Right cardiac atrium (tissue), 5 donors: ENCODE measurements around the gene BCL7C. TPM values are rescaled to one million over a fixed set of nuclear protein-coding genes. Genes with fewer than 3 reads are reported as not detected.
"Not testable (repeated sequence)": the region's sequence is repeated elsewhere in the genome, so short reads cannot be mapped to it uniquely, and the experiment has no call there.

Source experiments
- ATAC-seq, 2 donors: fragments of 200-7000 bp; cut with Tn5 transposase; one replicate each; pipeline versions ENCODE4 v1.8.0 to v1.9.1; 2020; ENCODE audit warnings: moderate library complexity in 2 of 2, mild to moderate bottlenecking in 1 of 2
- DNase-seq, 3 donors: peaks; one replicate each; pipeline ENCODE4 v3.0.0-alpha.2; 2020
- H3K27ac ChIP-seq: one replicate; pipeline ENCODE4 v1.5.1; 2013; ENCODE audit warnings: mild to moderate bottlenecking, low read length, control low read depth, moderate library complexity
- H3K27me3 ChIP-seq: one replicate; pipeline ENCODE4 v1.6.1; 2013; ENCODE audit not compliant: control insufficient read depth, insufficient read depth
- H3K4me1 ChIP-seq: one replicate; pipeline ENCODE4 v1.6.1; 2013; ENCODE audit warnings: low read length; ENCODE audit not compliant: control insufficient read depth, insufficient read depth
- H3K4me3 ChIP-seq: one replicate; pipeline ENCODE4 v1.5.1; 2013; ENCODE audit warnings: low read length, control low read depth
- H3K9me3 ChIP-seq: one replicate; pipeline ENCODE4 v1.6.1; 2013; ENCODE audit warnings: low read length; ENCODE audit not compliant: control insufficient read depth
- WGBS: extraction: QIAGEN DNeasy Blood & Tissue Kit; methylation state at CpG from one replicate; pipeline ENCODE4 v1.1.7; 2013; 5-methylcytosine and 5-hydroxymethylcytosine counted together
- intact Hi-C, 4 donors: fragments of 100-400 bp; cut with DNase I; formaldehyde crosslinking; loops; one replicate each; pipeline versions ENCODE4 v1.11.0 to v1.14.0; 2022 to 2023
- long read RNA-seq, 4 donors: library from polyadenylated mRNA; unstranded; transcript quantifications; one replicate each; pipeline ENCODE4 v2.0.0, GENCODE V29; 2020 to 2021
- polyA plus RNA-seq: library from polyadenylated mRNA; stranded (reverse); fragments of 200-250 nt; gene quantifications from one replicate; pipeline ENCODE4 v1.2.3, GENCODE V29; 2013
- total RNA-seq, 4 donors: library from RNA; stranded (reverse); fragmentation: NEBNext Ultra II Directional; extraction: Animal tissue kit (Norgen Biotek cat#: 25700); gene quantifications; one replicate each; pipeline ENCODE4 v1.2.1, GENCODE V29; 2021
- donor health status: healthy with polysubstance abuse.
- donor health status: DM: no; HTN: yes; CAD: no.
- donor health status: DM: no; HTN: no; CAD: no.
- donor health status: DM: no; HTN: yes; CAD: no; lungs with severe emphysema.
- donor health status: DM: yes; HTN: yes; CAD: no.

The BCL7C gene
- total RNA-seq: 10 to 100 TPM; 20.6 to 31.7 (median 26.3) TPM
- polyA plus RNA-seq: 29.5 TPM
- long read RNA-seq, donor 1, transcript BCL7C-203 (6 exons, 1,603 nt): minor isoform, 15 of 67 reads
- long read RNA-seq, donor 1, transcript BCL7C-201 (6 exons, 1,740 nt): major isoform, 35 of 67 reads
- long read RNA-seq, donor 1, transcript BCL7C-202 (6 exons, 2,409 nt): minor isoform, 5 of 67 reads
- long read RNA-seq, donor 1, partial matches to known transcripts: 1 of 67 reads
- long read RNA-seq, donor 1, other reads (novel, unspliced or antisense): 11 of 67 reads
- long read RNA-seq, donor 2, transcript BCL7C-201 (6 exons, 1,740 nt): major isoform, 23 of 42 reads
- long read RNA-seq, donor 2, transcript BCL7C-203 (6 exons, 1,603 nt): minor isoform, 8 of 42 reads
- long read RNA-seq, donor 2, partial matches to known transcripts: 0 of 42 reads
- long read RNA-seq, donor 2, other reads (novel, unspliced or antisense): 7 of 42 reads
- long read RNA-seq, donor 3, transcript BCL7C-203 (6 exons, 1,603 nt): major isoform, 7 of 14 reads
- long read RNA-seq, donor 3, partial matches to known transcripts: 3 of 14 reads
- long read RNA-seq, donor 3, other reads (novel, unspliced or antisense): 4 of 14 reads
- long read RNA-seq, donor 4, transcript BCL7C-203 (6 exons, 1,603 nt): minor isoform, 13 of 63 reads
- long read RNA-seq, donor 4, transcript BCL7C-201 (6 exons, 1,740 nt): major isoform, 39 of 63 reads
- long read RNA-seq, donor 4, partial matches to known transcripts: 2 of 63 reads
- long read RNA-seq, donor 4, other reads (novel, unspliced or antisense): 6 of 63 reads

DNA sequence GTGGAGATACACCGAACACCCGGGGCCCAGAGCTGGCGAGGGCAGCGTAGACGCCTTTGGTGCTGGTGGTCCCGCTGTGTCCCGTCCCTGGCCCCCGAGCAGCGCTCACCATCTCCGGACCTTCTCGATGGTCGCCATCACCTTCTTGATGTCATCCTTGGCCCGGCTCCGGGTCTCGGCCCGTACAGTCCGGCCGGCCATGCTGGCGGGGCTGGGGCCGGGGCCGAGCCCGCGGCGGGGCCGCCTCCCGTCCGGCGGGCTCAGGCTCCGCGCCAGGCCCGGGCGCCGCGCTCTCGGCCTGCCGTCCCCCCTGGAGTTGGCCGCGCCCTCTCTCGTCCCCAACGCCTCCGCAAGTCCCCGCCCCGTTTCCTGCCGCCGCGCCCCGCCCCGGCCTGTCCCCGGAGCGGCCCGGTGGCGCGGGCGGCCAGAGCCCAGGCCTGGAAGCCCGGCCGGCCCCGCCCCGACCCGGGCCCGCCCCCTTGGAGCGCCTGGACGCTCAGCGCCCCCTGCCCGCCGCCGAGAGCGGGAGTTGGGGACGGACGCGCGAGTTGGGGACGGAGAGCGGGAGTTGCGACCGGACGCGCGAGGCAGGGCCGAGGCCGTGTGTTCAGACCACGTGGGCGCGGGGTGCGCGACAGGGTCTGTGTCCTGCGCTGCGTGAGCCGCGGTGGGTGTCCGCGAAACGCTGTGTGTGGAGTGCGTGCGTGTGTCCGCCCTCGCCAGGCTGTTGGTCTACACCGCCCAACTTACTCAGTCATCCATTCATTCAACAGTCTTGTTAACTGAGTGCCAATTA lies at the start of gene BCL7C:
BCL7C (minus strand) TSS at position 334 of the 796 bp plus-strand sequence; CDS start at position 201, 133 bp downstream.
- peaks cover 5% of the 10 kb centered on the region for H3K4me1 ChIP-seq

DNA sequence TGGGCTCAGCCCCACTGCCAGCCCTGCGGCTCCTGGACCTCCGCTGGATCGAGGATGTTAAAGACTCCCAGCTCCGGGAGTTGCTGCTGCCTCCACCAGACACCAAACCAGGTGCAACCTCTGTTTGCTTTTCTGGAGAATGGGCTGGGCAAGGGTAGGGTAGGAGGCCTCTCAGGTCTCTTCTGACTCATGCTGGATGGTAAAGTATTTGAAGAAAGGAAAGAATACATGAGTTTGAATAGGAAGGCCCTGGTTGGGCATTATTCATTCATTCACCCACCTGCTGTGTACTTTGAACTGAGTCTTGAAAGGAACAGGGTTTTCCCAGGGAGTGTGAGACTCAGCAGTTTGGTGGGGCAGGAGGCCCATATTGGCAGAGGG lies 48.5 kb upstream of the BCL7C start:
- 92% methylated on average over 4 of the region's 4 CpGs for WGBS
- H3K27ac ChIP-seq: no peak overlapping the region
- intact Hi-C loops: no loop called here

More for the DNA sequence above, at the start of gene BCL7C:
- peak within 1 kb of the TSS; percentile 67 for H3K4me3 ChIP-seq
- WGBS: under 1% methylated on average over 97 of the region's 97 CpGs
- no peaks in the 10 kb centered on the region for H3K9me3 ChIP-seq
- no peaks in the 10 kb centered on the region for H3K27me3 ChIP-seq
- ATAC-seq: peak; percentile 88 to 91
- intact Hi-C loops: loop anchor here in 1 of 4 donors (10.0 kb wide), 1 partner anchor 109 kb away; the partner anchor contains the start of gene ZNF629
- peak; percentile 95 to 98 (median 98) for DNase-seq
- H3K27ac ChIP-seq: peak within 1 kb of the TSS; percentile 96

DNA sequence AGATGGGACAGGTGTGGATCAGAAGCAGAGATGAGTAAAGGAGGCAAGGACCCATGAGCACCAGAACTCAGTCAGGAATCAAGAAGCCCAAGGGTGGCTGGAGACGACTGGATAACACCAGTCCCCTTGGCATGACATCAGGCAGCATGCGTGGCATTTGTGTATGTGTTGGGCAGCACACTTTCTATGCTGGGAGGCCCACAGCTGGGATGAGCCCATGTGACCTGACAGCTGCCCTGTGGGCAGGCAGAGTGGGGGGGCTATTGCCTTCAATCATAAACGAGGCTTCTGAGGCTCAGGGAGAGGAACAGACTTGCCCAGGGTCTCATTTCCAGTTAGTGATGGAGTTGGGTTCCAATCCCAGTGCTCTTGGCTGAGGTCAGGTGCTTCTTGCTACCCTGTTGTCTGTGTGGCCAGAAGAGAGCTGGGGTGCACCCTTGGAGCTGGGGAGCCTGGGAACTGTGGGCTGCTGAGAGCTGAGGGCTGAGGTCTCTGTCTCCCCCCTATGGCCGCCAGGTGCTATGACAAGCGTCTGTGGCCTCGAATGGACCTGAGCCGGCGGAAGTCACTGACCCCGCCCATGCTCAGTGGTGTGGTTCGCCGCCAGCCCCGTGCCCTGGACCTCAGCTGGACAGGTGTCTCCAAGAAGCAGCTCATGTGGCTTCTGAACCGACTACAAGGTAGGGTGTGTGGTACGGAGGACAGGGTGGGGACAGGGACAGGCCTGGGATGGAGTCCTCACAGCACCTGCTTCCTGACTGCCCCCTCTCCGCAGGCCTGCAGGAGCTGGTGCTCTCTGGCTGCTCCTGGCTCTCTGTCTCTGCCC lies 47.9 kb upstream of the BCL7C start:
- Histone ChIP-seq H3K27ac (peak overlapping the region; percentile 13), H3K4me3 (no peak overlapping the region), H3K9me3 (no peaks in the 10 kb centered on the region), H3K27me3 (no peaks in the 10 kb centered on the region), H3K4me1 (no peaks in the 10 kb centered on the region)
- WGBS: 25% methylated on average over 15 of the region's 15 CpGs
- intact Hi-C loops: no loop called here
- DNase-seq (peak; percentile 74 to 90 (median 90)), ATAC-seq (peak; percentile 84 to 86)

More for the DNA sequence above, 48.5 kb upstream of the BCL7C start:
- DNase-seq (no peak), ATAC-seq (no peak)
- H3K27me3 ChIP-seq: no peaks in the 10 kb centered on the region
- no peak overlapping the region for H3K4me3 ChIP-seq
- no peaks in the 10 kb centered on the region for H3K4me1 ChIP-seq
- H3K9me3 ChIP-seq: no peaks in the 10 kb centered on the region

DNA sequence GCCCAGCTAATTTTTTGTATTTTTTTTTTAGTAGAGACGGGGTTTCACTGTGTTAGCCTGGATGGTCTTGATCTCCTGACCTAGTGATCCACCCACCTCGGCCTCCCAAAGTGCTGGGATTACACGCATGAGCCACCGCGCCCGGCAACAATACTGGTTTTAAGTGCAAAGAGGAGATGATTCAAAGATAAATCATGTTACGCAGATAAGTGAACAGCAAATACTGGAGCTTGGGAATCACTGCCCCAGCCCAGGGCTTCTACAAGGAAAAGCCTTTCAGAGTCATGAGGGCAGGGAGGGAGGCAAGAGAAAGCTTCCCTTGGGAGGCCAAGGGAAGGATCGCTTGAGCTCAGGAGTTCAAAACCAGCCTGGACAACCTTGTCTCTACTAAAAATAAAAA lies 45.7 kb upstream of the BCL7C start:
- H3K27ac ChIP-seq, H3K4me3 ChIP-seq, H3K4me1 ChIP-seq, H3K27me3 ChIP-seq, ATAC-seq, intact Hi-C loops, H3K9me3 ChIP-seq: not testable (repeated sequence)
- DNase-seq: peak in 1 of 3 donors; percentile 16
- WGBS: 93% methylated on average over 8 of the region's 8 CpGs

DNA sequence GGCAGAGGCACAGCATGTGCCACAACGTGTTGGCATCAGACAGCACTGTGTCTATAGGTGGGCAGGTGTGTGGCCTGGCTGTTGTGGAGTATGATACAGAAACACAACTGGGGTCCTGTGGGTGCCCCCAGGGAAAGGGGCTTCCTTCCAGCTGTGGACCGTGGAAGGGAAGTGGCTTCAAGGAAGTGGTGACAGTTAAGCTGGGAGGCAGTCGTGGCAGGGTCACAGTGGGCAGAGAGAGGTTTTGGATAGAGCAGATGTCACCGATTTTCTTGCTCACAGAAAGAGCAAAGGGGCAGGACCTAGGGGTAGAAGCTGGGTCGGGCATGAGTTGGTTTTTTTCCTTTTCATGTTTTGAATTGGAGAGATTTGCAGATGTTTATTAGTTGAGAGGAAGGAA lies 43.8 kb upstream of the BCL7C start:
- DNase-seq: peak in 1 of 3 donors; percentile 43

DNA sequence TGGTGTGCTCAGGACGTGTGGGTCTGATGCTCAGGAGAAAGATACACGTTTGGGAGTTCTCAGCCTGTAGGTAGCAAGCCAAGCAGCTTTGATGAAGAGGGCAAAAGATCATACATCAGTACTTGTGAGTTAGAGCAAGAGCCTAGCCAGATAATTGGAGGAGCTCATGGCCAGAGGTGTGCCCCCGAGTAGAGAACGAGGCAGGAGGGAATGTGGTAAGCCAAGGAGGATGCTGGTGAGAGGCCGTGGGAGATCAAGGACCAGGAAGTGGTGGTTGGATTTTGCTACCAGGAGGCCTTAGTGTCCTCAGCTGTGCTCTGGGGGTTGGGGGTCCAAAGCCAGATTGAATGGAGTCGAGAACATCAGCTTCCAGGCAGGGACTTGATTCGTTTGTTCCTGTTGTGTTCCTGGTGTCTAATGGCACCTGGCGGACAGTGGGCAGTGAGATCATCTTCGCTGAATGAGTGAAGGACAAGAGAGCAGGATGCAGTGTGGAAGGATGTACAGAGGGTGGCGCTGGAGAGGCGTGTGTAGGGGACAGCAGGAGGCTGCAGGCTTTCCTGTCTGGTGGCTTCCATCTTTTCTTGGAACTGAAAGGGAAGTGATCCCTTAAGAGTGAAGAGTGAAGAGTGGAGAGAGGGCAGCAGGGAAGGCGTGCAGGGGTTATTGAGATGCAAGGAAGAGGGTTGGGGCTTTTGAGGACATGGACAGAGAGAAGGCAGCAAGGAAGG lies 41.1 kb upstream of the BCL7C start:
- Histone ChIP-seq H3K4me3 (no peak overlapping the region), H3K27me3 (no peaks in the 10 kb centered on the region), H3K9me3 (no peaks in the 10 kb centered on the region), H3K4me1 (no peaks in the 10 kb centered on the region), H3K27ac (no peak overlapping the region)
- intact Hi-C loops: no loop called here
- WGBS: 64% methylated on average over 12 of the region's 12 CpGs
- DNase-seq: peak in 1 of 3 donors; percentile 75
- peak in 1 of 2 donors; percentile 16 for ATAC-seq

More for the DNA sequence above, 43.8 kb upstream of the BCL7C start:
- intact Hi-C loops: no loop called here
- Histone ChIP-seq H3K4me3 (no peak overlapping the region), H3K9me3 (no peaks in the 10 kb centered on the region), H3K27me3 (no peaks in the 10 kb centered on the region), H3K27ac (peak overlapping the region; percentile 10), H3K4me1 (no peaks in the 10 kb centered on the region)
- 49% methylated on average over 5 of the region's 5 CpGs for WGBS
- no peak for ATAC-seq

DNA sequence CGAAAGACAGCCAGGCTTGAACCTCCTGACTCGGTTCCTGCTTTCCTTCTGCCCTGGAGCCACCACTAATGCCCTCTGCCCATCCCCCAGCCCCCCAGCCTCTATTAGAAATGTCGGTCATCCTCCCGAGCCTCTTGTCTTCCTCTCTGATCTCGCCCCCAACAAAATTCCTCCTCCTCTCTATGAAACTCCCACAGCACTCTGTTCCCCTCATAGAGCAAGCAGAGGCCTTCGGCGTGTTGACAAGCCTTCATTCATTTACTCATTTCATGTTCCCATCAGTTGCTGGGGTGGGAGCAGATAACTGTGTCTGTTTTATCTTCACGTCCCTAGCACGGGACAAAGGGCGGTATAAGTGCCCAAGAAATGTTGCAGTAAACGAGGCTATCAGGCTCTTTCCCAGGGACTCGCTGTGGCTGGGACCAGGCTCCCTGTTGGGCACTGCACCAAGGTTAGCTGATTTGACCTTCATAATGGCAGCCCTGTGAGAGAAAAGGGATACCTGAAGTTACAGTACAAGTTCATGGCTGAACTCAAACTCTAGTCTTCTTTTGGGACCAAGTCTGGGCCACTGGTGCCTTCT lies 37.3 kb upstream of the BCL7C start:
- Histone ChIP-seq H3K27me3 (no peaks in the 10 kb centered on the region), H3K4me3 (no peak overlapping the region), H3K9me3 (no peaks in the 10 kb centered on the region), H3K27ac (peak overlapping the region; percentile 75), H3K4me1 (no peaks in the 10 kb centered on the region)
- ATAC-seq (no peak), DNase-seq (peak in 2 of 3 donors; percentile 16 to 47)
- WGBS: 61% methylated on average over 12 of the region's 12 CpGs
- intact Hi-C loops: no loop called here

DNA sequence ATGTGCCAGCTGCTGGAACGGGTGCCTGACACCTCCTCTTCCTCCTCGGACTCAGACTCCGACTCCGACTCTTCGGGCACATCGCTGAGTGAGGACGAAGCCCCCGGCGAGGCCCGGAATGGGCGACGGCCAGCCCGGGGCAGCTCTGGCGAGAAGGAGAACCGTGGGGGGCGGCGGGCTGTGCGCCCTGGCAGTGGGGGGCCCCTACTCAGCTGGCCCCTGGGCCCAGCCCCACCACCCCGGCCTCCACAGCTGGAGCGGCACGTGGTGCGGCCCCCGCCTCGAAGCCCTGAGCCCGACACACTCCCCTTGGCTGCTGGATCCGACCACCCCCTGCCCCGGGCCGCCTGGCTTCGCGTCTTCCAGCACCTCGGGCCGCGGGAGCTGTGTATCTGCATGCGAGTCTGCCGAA lies 36.3 kb upstream of the BCL7C start:
- no peaks in the 10 kb centered on the region for H3K4me1 ChIP-seq
- WGBS: 91% methylated on average over 35 of the region's 35 CpGs
- H3K9me3 ChIP-seq: no peaks in the 10 kb centered on the region
- H3K27me3 ChIP-seq: no peaks in the 10 kb centered on the region
- intact Hi-C loops: no loop called here
- ATAC-seq (no peak), DNase-seq (peak in 2 of 3 donors; percentile 60 to 68)
- no peak overlapping the region for H3K27ac ChIP-seq
- no peak overlapping the region for H3K4me3 ChIP-seq

DNA sequence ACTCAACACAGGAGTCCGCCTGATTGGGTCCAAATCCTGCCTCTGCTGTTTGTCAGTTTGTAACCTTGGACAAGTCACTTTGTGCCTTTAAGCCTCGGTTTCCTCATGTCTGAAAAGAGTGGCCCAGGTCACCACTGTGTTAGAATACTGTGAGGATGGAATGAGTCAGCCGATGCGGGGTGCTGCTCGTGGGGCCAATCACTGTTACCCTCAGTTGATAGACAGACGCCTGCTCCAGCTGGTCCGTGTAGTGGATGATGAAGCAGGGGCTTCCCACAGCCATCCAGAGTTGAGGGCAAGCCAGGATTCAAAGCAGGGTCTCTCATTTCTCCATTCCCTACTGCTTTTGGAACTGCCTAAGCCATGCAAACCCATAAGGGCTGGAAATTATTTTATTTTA lies 35.3 kb upstream of the BCL7C start:
- no peaks in the 10 kb centered on the region for H3K27me3 ChIP-seq
- H3K27ac ChIP-seq: no peak overlapping the region
- ATAC-seq (no peak), DNase-seq (peak in 2 of 3 donors; percentile 22 to 24)
- no peak overlapping the region for H3K4me3 ChIP-seq
- no peaks in the 10 kb centered on the region for H3K9me3 ChIP-seq
- H3K4me1 ChIP-seq: no peaks in the 10 kb centered on the region
- intact Hi-C loops: loop anchor here in 1 of 4 donors (10.0 kb wide), 1 partner anchor 84 kb away; no protein-coding TSS in a partner anchor
- 76% methylated on average over 7 of the region's 7 CpGs for WGBS
